Measurements from ENCODE around the gene AKT2. TPM values are rescaled to one million over a fixed set of nuclear protein-coding genes. Genes with fewer than 3 reads are reported as not detected.

Gene AKT2
- total RNA-seq, 1 donor from 2014 or later, result 105 TPM

GRCh38 chr19:40190891-40191835 lies 94.0 kb downstream of the AKT2 start, which contains the start of gene MAP3K10:
Gene MAP3K10, plus strand, starts transcription at chr19:40191426. Its CDS starts 606 bp downstream, at chr19:40192032.
- TF ChIP-seq CTCF (IDR thresholded peaks at IDR 0.05), result no peak
- TF ChIP-seq POLR2AphosphoS5 (IDR thresholded peaks at IDR 0.05; ENCODE audit: insufficient read depth in 1 of 2, low read depth in 1 of 2), result peak in 1 of 2 donors; percentile 68
- H3K27ac ChIP-seq, result peak within 1 kb of the TSS; percentile 93
- H3K36me3 ChIP-seq, result no peaks in the 10 kb centered on the region
- H3K9me3 ChIP-seq, result no peaks in the 10 kb centered on the region
- intact Hi-C loops (cut with DNase I), result no loop called here
- peak within 1 kb of the TSS; percentile 66 to 96 for H3K4me3 ChIP-seq
- H3K27me3 ChIP-seq, result no peaks in the 10 kb centered on the region
- DNase-seq (ENCODE audit: extremely low spot score in 2 of 2), result no peak
- peaks cover 25% of the 10 kb centered on the region for H3K4me1 ChIP-seq

- Histone ChIP-seq H3K9me3 (no peaks in the 10 kb centered on the region), H3K4me3 (no peak overlapping the region), H3K36me3 (no peaks in the 10 kb centered on the region), H3K27ac (no peak overlapping the region), H3K27me3 (no peaks in the 10 kb centered on the region), H3K4me1 (no peaks in the 10 kb centered on the region)
- DNase-seq (ENCODE audit: extremely low spot score in 2 of 2), result no peak
- TF ChIP-seq POLR2AphosphoS5 (IDR thresholded peaks at IDR 0.05; ENCODE audit: insufficient read depth in 1 of 2, low read depth in 1 of 2) (no peak), CTCF (IDR thresholded peaks at IDR 0.05) (no peak), POLR2A (IDR thresholded peaks at IDR 0.05) (no peak)
- intact Hi-C loops (cut with DNase I), result no loop called here
Measured at GRCh38 chr19:40184273-40184672, 100.9 kb downstream of the AKT2 start.

MicroRNA genes within 50 kb of the gene (microRNA counts, 767-probe panel; counts per million panel counts)
- 238 to 261 counts per million in 2 donors for microRNA hsa-miR-641

Small RNA genes within 50 kb of the gene (microRNA-seq; reads per million reads assigned to microRNA genes)
- gene MIR641 (ENCODE audit: borderline number of aligned reads, borderline replicate concordance), result 17.2 reads per million, percentile 30 among the genes with 10 or more reads in this experiment

Small RNA genes within 50 kb of the gene (small RNA-seq; reads per million reads assigned to genes)
- 1.0 reads per million, percentile 21 among the genes with 10 or more reads in this experiment for gene MIR641
- gene RNU6-945P, result not detected

Other genes starting within 250 kb of the AKT2 start
- 12.0 TPM for gene ZNF780B, start 229.1 kb downstream of the AKT2 start, total RNA-seq
- gene ZNF780A, start 194.4 kb downstream of the AKT2 start, total RNA-seq, result 18.7 TPM
- 10.6 TPM for gene MAP3K10, start 93.9 kb downstream of the AKT2 start, total RNA-seq
- gene TTC9B, start 67.0 kb downstream of the AKT2 start, total RNA-seq, result not detected
- not detected for gene CCNP, start 58.7 kb downstream of the AKT2 start, total RNA-seq
- 17.4 TPM for gene C19orf47, start 63.1 kb upstream of the AKT2 start, total RNA-seq
- 177 TPM for gene PLD3, start 63.4 kb upstream of the AKT2 start, total RNA-seq
- 0.74 TPM for gene HIPK4, start 104.8 kb upstream of the AKT2 start, total RNA-seq
- 3.2 TPM for gene PRX, start 128.0 kb upstream of the AKT2 start, total RNA-seq
- 14.2 TPM for gene SERTAD1, start 140.6 kb upstream of the AKT2 start, total RNA-seq
- gene SERTAD3, start 159.0 kb upstream of the AKT2 start, total RNA-seq, result 42.0 TPM
- gene BLVRB, start 180.4 kb upstream of the AKT2 start, total RNA-seq, result 357 TPM
- 1.7 TPM for gene SPTBN4, start 181.7 kb upstream of the AKT2 start, total RNA-seq

Measured in vagina (tissue), 2 donors.